Epithelial cell of esophagus (primary cell): Measurements from ENCODE around the gene YRDC.

Source experiments
- DNase-seq: peaks from one replicate; pipeline ENCODE4 v3.0.0; 2010; ENCODE audit warnings: low read depth
- H3K4me3 ChIP-seq: 2 replicates; pipeline ENCODE4 v1.5.1; 2011; ENCODE audit warnings: mild to moderate bottlenecking, low read length, control low read depth
- CTCF ChIP-seq: IDR thresholded peaks from 2 replicates; pipeline ENCODE4 v1.5.1; 2011; ENCODE audit warnings: low read depth, mild to moderate bottlenecking, low read length, control low read depth, inconsistent platforms; ENCODE audit not compliant: insufficient read depth; ENCODE audit errors: missing control alignments

YRDC gene

GRCh38 chr1:37824001-37824400 is 16.0 kb upstream of the YRDC start:
- DNase-seq = no peak
- TF ChIP-seq CTCF = no peak
- no peak overlapping the region for H3K4me3 ChIP-seq

GRCh38 chr1:37822906-37823815 is 15.2 kb upstream of the YRDC start:
- peak; percentile 76 for DNase-seq
- TF ChIP-seq CTCF = no peak
- H3K4me3 ChIP-seq = no peak overlapping the region

GRCh38 chr1:37821481-37821880 is 13.5 kb upstream of the YRDC start:
- no peak overlapping the region for H3K4me3 ChIP-seq
- no peak for TF ChIP-seq CTCF
- no peak for DNase-seq

GRCh38 chr1:37817481-37817880 is 9.5 kb upstream of the YRDC start:
- no peak for TF ChIP-seq CTCF
- H3K4me3 ChIP-seq = no peak overlapping the region
- DNase-seq = peak; percentile 31

GRCh38 chr1:37814252-37814651 is 6.2 kb upstream of the YRDC start:
- no peak for TF ChIP-seq CTCF
- DNase-seq = no peak
- H3K4me3 ChIP-seq = no peak overlapping the region

- DNase-seq = no peak
- no peak overlapping the region for H3K4me3 ChIP-seq
These were observed 5.6 kb upstream of the YRDC start for GRCh38 chr1:37813529-37814145.

More at GRCh38 chr1:37813529-37814145, 5.6 kb upstream of the YRDC start:
- no peak for TF ChIP-seq CTCF
